ENCODE data around the gene SH3RF3. TPM values are rescaled to one million over a fixed set of nuclear protein-coding genes. Genes with fewer than 3 reads are reported as not detected.
A peak's percentile ranks its signal among the peaks of the same experiment; 100 is the strongest.

The SH3RF3 gene
- total and polyA plus RNA-seq, 2 of the 13 experiments (the other 11 are each of a cell fraction or from before 2014, with no cell fraction given), result 0.04 TPM; not detected in 1

DNA sequence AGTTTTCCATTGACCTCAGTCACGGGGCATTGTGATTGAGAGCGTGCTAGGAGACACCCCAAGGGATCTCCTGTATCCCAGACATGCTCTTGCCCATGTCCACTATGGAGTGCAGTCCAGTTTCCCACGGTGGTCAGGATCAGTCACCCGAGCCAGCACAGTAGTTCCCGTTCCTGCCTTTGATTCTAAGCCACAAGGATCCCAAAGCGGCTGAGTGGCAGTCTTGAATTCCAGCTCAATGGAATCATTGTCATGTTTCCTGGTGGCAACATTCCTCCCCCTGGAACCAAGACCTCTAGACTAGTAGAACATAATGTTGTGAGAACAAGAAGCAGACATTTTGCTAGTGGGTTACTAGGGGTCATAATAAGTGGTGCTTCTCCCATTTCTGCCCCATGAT lies 330.5 kb downstream of the SH3RF3 start (continued):
- TF ChIP-seq, protein P1, sequence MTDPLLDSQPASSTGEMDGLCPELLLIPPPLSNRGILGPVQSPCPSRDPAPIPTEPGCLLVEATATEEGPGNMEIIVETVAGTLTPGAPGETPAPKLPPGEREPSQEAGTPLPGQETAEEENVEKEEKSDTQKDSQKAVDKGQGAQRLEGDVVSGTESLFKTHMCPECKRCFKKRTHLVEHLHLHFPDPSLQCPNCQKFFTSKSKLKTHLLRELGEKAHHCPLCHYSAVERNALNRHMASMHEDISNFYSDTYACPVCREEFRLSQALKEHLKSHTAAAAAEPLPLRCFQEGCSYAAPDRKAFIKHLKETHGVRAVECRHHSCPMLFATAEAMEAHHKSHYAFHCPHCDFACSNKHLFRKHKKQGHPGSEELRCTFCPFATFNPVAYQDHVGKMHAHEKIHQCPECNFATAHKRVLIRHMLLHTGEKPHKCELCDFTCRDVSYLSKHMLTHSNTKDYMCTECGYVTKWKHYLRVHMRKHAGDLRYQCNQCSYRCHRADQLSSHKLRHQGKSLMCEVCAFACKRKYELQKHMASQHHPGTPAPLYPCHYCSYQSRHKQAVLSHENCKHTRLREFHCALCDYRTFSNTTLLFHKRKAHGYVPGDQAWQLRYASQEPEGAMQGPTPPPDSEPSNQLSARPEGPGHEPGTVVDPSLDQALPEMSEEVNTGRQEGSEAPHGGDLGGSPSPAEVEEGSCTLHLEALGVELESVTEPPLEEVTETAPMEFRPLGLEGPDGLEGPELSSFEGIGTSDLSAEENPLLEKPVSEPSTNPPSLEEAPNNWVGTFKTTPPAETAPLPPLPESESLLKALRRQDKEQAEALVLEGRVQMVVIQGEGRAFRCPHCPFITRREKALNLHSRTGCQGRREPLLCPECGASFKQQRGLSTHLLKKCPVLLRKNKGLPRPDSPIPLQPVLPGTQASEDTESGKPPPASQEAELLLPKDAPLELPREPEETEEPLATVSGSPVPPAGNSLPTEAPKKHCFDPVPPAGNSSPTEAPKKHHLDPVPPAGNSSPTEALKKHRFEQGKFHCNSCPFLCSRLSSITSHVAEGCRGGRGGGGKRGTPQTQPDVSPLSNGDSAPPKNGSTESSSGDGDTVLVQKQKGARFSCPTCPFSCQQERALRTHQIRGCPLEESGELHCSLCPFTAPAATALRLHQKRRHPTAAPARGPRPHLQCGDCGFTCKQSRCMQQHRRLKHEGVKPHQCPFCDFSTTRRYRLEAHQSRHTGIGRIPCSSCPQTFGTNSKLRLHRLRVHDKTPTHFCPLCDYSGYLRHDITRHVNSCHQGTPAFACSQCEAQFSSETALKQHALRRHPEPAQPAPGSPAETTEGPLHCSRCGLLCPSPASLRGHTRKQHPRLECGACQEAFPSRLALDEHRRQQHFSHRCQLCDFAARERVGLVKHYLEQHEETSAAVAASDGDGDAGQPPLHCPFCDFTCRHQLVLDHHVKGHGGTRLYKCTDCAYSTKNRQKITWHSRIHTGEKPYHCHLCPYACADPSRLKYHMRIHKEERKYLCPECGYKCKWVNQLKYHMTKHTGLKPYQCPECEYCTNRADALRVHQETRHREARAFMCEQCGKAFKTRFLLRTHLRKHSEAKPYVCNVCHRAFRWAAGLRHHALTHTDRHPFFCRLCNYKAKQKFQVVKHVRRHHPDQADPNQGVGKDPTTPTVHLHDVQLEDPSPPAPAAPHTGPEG (CRISPR knock-in tag; IDR thresholded peaks at IDR 0.05), result no peak
- no peak for TF ChIP-seq FOXJ3 (CRISPR knock-in tag; IDR thresholded peaks at IDR 0.05; ENCODE audit: borderline replicate concordance)
- TF ChIP-seq POLR2A (IDR thresholded peaks at IDR 0.05; ENCODE audit: insufficient read depth in 1 of 2, low read depth in 2 of 2, low read length in 2 of 2), result no peak
- TF ChIP-seq FOXM1 (CRISPR knock-in tag; IDR thresholded peaks at IDR 0.05), result no peak

DNA sequence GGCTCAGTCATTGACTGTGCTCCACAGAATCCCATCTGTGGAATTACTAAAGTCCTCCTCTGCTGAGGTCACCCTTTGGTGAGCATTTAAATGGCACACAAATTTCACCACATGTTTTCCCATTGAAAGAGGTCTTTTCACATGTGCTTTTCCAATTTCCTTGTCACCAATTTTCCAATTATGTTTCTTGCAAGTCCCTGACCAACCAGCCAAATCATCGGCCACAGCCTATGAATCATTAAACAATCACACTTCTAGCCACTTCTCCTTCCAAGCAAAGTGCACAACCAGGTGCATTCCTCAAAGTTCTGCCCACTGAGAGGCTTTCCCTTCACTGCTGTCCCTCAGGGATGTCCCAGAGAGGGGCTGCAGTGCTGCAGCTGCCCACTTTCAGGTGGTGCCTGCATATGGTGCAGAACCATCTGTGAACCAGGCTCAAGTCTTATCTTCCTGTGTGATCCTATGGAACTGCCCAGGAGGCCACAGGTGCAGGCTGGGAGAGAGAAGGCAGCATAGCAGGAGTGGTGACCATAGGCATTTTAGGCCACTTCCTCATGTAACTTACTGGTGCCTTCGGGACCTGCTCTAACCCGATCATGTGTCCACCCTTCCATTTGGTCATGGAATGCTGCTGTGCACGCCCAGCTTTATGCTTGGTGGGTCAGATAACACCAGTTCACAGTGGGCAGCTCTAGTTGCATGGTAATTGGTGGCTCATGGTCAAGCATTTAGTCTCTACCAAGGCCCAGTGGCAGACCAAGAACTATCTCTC lies 331.7 kb downstream of the SH3RF3 start:
- ATAC-seq, result no peak
- in situ Hi-C loops (cut with HindIII; ENCODE audit: extremely low pct_ligation_motif_present, low pct_unique_long_range_greater_than_20kb), result no loop called here
- no peak overlapping the region for H3K9ac ChIP-seq (ENCODE audit: insufficient read depth, low read depth, low read length)
- no peak overlapping the region for H2AFZ ChIP-seq (ENCODE audit: low read length)
- WGBS (ENCODE audit: low lambda C conversion rate), result 40% methylated on average over 3 of the region's 4 CpGs
- TF ChIP-seq, protein P2, sequence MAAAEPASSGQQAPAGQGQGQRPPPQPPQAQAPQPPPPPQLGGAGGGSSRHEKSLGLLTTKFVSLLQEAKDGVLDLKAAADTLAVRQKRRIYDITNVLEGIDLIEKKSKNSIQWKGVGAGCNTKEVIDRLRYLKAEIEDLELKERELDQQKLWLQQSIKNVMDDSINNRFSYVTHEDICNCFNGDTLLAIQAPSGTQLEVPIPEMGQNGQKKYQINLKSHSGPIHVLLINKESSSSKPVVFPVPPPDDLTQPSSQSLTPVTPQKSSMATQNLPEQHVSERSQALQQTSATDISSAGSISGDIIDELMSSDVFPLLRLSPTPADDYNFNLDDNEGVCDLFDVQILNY (CRISPR knock-in tag; conservative IDR thresholded peaks at IDR 0.05), result no peak
- TF ChIP-seq, protein P3, sequence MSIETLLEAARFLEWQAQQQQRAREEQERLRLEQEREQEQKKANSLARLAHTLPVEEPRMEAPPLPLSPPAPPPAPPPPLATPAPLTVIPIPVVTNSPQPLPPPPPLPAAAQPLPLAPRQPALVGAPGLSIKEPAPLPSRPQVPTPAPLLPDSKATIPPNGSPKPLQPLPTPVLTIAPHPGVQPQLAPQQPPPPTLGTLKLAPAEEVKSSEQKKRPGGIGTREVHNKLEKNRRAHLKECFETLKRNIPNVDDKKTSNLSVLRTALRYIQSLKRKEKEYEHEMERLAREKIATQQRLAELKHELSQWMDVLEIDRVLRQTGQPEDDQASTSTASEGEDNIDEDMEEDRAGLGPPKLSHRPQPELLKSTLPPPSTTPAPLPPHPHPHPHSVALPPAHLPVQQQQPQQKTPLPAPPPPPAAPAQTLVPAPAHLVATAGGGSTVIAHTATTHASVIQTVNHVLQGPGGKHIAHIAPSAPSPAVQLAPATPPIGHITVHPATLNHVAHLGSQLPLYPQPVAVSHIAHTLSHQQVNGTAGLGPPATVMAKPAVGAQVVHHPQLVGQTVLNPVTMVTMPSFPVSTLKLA (IDR thresholded peaks at IDR 0.05), result peak; percentile 91
- H3K27me3 ChIP-seq (ENCODE audit: control insufficient read depth in 1 of 2, insufficient read depth in 2 of 2, low read length in 2 of 2), result no peaks in the 10 kb centered on the region
- no peaks in the 10 kb centered on the region for H3K9me3 ChIP-seq (ENCODE audit: low read length)
- DNase-seq (ENCODE audit: low spot score), result no peak
- H3K27ac ChIP-seq (ENCODE audit: extremely low read length, insufficient read depth, low read length), result no peak overlapping the region
- POLR2A ChIA-PET, result no interaction called here
- no peaks in the 10 kb centered on the region for H3K36me3 ChIP-seq (replicated peaks in 1 of 2; ENCODE audit: control insufficient read depth in 1 of 2, insufficient read depth in 2 of 2, low read length in 2 of 2)
- CTCF ChIA-PET (ENCODE audit: low intra/inter-chr PET ratio, low total read pairs), result no interaction called here
- H3K4me3 ChIP-seq (replicated peaks in 1 of 3; ENCODE audit: insufficient read depth in 1 of 3, low read depth in 2 of 3, low read length in 3 of 3), result no peak overlapping the region
- H3K79me2 ChIP-seq (ENCODE audit: insufficient read depth, low read length), result no peaks in the 10 kb centered on the region
- no peak for FAIRE-seq
- BruUV-seq (replicated peaks), result no TSS peak
- H4K20me1 ChIP-seq (ENCODE audit: insufficient read depth, low read length), result no peaks in the 10 kb centered on the region
- intact Hi-C loops (cut with micrococcal nuclease; ENCODE audit: unreplicated experiment), result no loop called here
- no peaks in the 10 kb centered on the region for H3K4me1 ChIP-seq (ENCODE audit: insufficient read depth, low read length)
- H3K4me2 ChIP-seq (ENCODE audit: low read depth, low read length), result no peak overlapping the region
